ENCODE results near the gene DRGX. TPM values are rescaled to one million over a fixed set of nuclear protein-coding genes. Genes with fewer than 3 reads are reported as not detected.

Gene DRGX
- total and polyA plus RNA-seq, 2 donors (not counting 3 experiments of a cell fraction or from before 2014, with no cell fraction given), result not detected

- H3K79me2 ChIP-seq (ENCODE audit: control insufficient read depth, insufficient read depth, low read length), result no peaks in the 10 kb centered on the region
- H3K36me3 ChIP-seq (ENCODE audit: control insufficient read depth in 2 of 2, extremely low read depth in 1 of 2, insufficient read depth in 2 of 2, low read length in 2 of 2), result no peaks in the 10 kb centered on the region
- no peak overlapping the region for H2AFZ ChIP-seq (ENCODE audit: low read depth, low read length)
- FAIRE-seq, result peak; percentile 97
- TF ChIP-seq CTCF (IDR thresholded peaks at IDR 0.05; ENCODE audit: extremely low read depth in 1 of 2, insufficient read depth in 1 of 2, low read depth in 1 of 2, low read length in 2 of 2) (peak; percentile 90 to 91), FOS (IDR thresholded peaks at IDR 0.05; ENCODE audit: borderline replicate concordance, insufficient read depth, low read length) (no peak), MYC (IDR thresholded peaks at IDR 0.05; ENCODE audit: low read depth, low read length) (no peak), MAX (IDR thresholded peaks at IDR 0.05; ENCODE audit: insufficient read depth, insufficient read length) (no peak), GATA2 (IDR thresholded peaks at IDR 0.05; ENCODE audit: insufficient read depth, insufficient read length, low read depth, low read length) (no peak), POLR2AphosphoS5 (IDR thresholded peaks at IDR 0.05; ENCODE audit: insufficient read depth, low read depth, low read length) (no peak)
- no peaks in the 10 kb centered on the region for H3K9me1 ChIP-seq (replicated peaks; ENCODE audit: control insufficient read depth, extremely low read depth, insufficient read depth, low read length)
- dilution Hi-C loops (cut with MboI; ENCODE audit: extremely low pct_ligation_motif_present, low sequenced_read_pairs), result no loop called here
- intact Hi-C loops (cut with micrococcal nuclease), result loop anchor here (1.0 to 5.0 kb wide), 5 partner anchors 105 to 815 kb away; no protein-coding TSS in a partner anchor
- CTCF ChIA-PET, result interaction anchor here (0.6 to 4.8 kb wide), 54 partner anchors 8 to 868 kb away, joined by 3 to 109 read pairs (median 4); no protein-coding TSS in a partner anchor
- no peaks in the 10 kb centered on the region for H4K20me1 ChIP-seq (replicated peaks; ENCODE audit: control insufficient read depth, extremely low read depth, insufficient read depth, low read length)
- POLR2A ChIA-PET, result interaction anchor here (0.8 kb wide), 1 partner anchor 9 kb away, joined by 4 read pairs; no protein-coding TSS in a partner anchor
- no peaks in the 10 kb centered on the region for H3K9me3 ChIP-seq (replicated peaks; ENCODE audit: control insufficient read depth, insufficient read depth, low read length)
- no peak overlapping the region for H3K9ac ChIP-seq (replicated peaks; ENCODE audit: extremely low read depth, insufficient read depth, low read length)
- H3K4me3 ChIP-seq (replicated peaks in 1 of 3; ENCODE audit: insufficient read depth in 1 of 3, low read depth in 1 of 3, low read length in 3 of 3), result no peak overlapping the region
- H3K27me3 ChIP-seq (ENCODE audit: control insufficient read depth in 2 of 2, insufficient read depth in 2 of 2, low read length in 2 of 2), result peaks cover 2 to 10% of the 10 kb centered on the region in 2 experiments
- DNase-seq (ENCODE audit: low read depth, low spot score), result peak; percentile 62
- H3K4me1 ChIP-seq (ENCODE audit: control insufficient read depth, extremely low read depth, insufficient read depth, low read length), result no peaks in the 10 kb centered on the region
- H3K27ac ChIP-seq (ENCODE audit: insufficient read depth, low read depth, low read length), result no peak overlapping the region
- H3K4me2 ChIP-seq (ENCODE audit: insufficient read depth, low read length), result no peak overlapping the region
- no TSS peak for BruUV-seq (replicated peaks)
Measured at GRCh38 chr10:49407552-49408137, 11.8 kb upstream of the DRGX start.

Data from endothelial cell of umbilical vein (primary cell).